Urinary bladder (tissue), 4 donors: ENCODE measurements around the gene SMG6. TPM values are rescaled to one million over a fixed set of nuclear protein-coding genes. Genes with fewer than 3 reads are reported as not detected.
"Not testable (repeated sequence)": the region's sequence is repeated elsewhere in the genome, so short reads cannot be mapped to it uniquely, and the experiment has no call there.

Experiments
- DNase-seq: peaks from one replicate; pipeline ENCODE4 v3.0.0-alpha.2; 2015; ENCODE audit errors: extremely low spot score
- H3K27ac ChIP-seq: one replicate; pipeline ENCODE4 v1.5.1; 2013; ENCODE audit warnings: low read depth, mild to moderate bottlenecking, moderate library complexity
- H3K36me3 ChIP-seq: one replicate; pipeline ENCODE4 v1.6.1; 2013; ENCODE audit warnings: mild to moderate bottlenecking, moderate library complexity; ENCODE audit not compliant: insufficient read depth
- H3K4me1 ChIP-seq: one replicate; pipeline ENCODE4 v1.6.1; 2013; ENCODE audit warnings: mild to moderate bottlenecking, moderate library complexity; ENCODE audit not compliant: insufficient read depth
- H3K4me3 ChIP-seq: one replicate; pipeline ENCODE4 v1.5.1; 2013; ENCODE audit warnings: low read depth, low read length
- WGBS: extraction: QIAGEN DNeasy Blood & Tissue Kit; methylation state at CpG from one replicate; pipeline ENCODE4 v1.1.7; 2013; 5-methylcytosine and 5-hydroxymethylcytosine counted together
- polyA plus RNA-seq: library from polyadenylated mRNA; stranded (reverse); fragments of 200-250 nt; gene quantifications from one replicate; pipeline ENCODE4 v1.2.3, GENCODE V29; 2013
- total RNA-seq: library from RNA; depleted of rRNA; stranded (reverse); fragments of >200 nt; gene quantifications from one replicate; pipeline ENCODE4 v1.2.3, GENCODE V29; 2014
- donor health status: healthy with polysubstance abuse.
- donor health status: healthy.

SMG6 gene
- total and polyA plus RNA-seq, 2 donors: 29.3 to 37.5 TPM

GRCh38 chr17:2204393-2204792, 99.2 kb downstream of the SMG6 start:
- Histone ChIP-seq H3K27ac (no peak overlapping the region), H3K4me1 (no peaks in the 10 kb centered on the region), H3K4me3 (no peak overlapping the region), H3K36me3 (no peaks in the 10 kb centered on the region)
- WGBS: 92% methylated on average over 7 of the region's 7 CpGs
- no peak for DNase-seq

DNA sequence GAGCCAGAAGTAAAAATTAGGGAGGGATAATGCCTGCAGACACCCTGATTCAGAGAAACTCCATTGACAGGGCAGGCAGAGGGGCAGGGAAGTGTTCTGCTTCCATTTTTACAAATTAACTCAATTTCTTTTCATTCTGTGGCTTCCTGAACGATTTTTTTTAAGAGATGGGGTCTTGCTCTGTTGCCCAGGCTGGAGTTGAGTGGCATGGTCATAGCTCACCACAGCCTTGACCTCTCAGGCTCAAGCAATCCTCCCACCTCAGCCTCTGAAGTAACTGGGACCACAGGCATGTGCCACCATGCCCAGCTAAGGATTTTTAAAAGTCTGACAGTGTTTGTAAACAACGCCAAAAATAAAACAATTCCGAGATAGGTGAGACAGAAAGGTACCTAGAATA, 99.8 kb downstream of the SMG6 start:
- no peak overlapping the region for H3K27ac ChIP-seq
- 87% methylated on average over 3 of the region's 3 CpGs for WGBS

DNA sequence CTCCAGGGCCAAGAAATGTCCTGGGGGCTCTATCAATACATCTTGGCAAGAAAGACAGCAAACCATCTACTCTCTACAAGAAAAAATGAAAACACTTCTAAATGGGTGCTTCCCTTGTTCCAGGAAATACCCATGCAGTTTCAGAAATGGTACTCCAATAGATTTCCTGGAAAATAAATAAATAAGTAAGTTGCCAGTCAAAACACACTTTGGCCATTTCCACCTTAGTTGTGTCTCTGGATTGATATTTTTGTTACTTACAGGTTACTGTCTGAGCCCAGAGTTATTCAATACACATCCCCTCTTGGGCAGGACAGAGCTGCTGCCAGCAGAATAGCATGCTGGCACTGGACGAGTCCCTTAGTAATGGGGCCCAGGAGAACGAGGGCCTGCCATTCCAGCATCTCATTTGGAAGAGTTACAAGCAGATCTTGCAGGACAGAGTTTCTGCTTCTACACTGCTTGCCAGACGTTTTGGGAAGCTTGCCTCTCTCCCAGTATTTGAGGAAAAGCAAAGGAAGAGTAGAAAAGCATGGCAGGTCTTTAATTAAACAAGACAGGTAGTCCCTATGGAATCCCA, 100.5 kb downstream of the SMG6 start:
- WGBS: 48% methylated on average over 3 of the region's 3 CpGs
- DNase-seq: no peak
- no peak overlapping the region for H3K27ac ChIP-seq

More for the DNA sequence above, 99.8 kb downstream of the SMG6 start:
- Histone ChIP-seq H3K36me3 (no peaks in the 10 kb centered on the region), H3K4me3 (no peak overlapping the region), H3K4me1 (no peaks in the 10 kb centered on the region)
- no peak for DNase-seq

DNA sequence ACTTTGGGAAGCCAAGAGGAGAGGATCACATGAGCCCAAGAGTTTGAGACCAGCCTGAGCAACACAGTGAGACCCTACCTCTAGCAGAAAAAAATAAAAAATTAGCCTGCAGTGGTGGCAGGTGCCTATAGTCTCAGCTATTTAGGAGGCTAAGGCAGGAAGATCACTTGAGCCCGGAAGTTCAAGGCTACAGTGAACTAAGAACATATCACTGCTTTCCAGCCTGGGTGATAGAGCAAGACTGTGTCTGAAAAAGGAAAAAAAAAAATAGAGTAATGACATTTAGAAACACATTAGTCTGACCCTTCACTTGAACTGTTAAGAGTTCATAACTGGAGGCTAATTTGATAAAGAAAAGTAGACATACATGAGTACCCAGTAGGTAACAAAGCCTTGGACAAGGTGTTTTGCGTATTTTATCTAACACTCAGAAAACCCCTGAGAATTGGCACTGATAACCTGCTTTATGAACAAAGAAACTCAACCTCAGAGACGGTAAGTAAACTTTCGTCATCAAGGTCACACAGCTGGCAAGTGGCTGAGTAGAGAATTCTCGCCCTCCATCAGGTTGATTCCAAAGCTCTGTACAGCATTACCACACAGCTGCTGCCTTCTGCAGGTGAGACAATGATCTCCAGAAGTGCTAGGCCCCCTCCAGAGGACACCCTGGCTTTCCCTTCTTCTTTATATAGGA, 101.1 kb downstream of the SMG6 start:
- Histone ChIP-seq H3K4me3 (no peak overlapping the region), H3K36me3 (no peaks in the 10 kb centered on the region), H3K4me1 (no peaks in the 10 kb centered on the region), H3K27ac (no peak overlapping the region)
- WGBS: 90% methylated on average over 5 of the region's 5 CpGs
- DNase-seq: no peak

More for the DNA sequence above, 100.5 kb downstream of the SMG6 start:
- Histone ChIP-seq H3K4me1 (no peaks in the 10 kb centered on the region), H3K36me3 (no peaks in the 10 kb centered on the region), H3K4me3 (no peak overlapping the region)

- not testable (repeated sequence) for H3K27ac ChIP-seq
Observed at GRCh38 chr17:2199386-2199785, 104.2 kb downstream of the SMG6 start.

DNA sequence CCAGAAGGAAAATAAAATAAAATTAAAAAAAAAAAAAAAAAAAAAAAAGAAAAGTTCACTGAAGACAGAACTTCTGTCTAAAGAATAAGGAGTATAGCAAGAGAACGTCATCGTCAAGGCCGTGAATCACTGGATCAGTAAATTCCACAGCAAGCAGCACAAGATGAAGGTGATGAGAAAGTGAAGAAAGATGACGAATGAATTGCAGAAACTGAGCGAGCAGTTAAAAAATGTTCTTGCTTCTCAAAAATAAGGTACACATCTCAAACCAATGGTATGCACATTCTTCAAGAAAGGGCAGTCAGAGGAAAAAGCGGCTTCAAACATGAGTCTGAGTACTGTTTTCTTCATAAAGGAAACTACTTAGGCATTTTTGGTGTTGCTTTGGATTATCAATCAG, 104.7 kb downstream of the SMG6 start:
- no peaks in the 10 kb centered on the region for H3K4me1 ChIP-seq
- H3K36me3 ChIP-seq: no peaks in the 10 kb centered on the region
- no peak for DNase-seq
- 76% methylated on average over 6 of the region's 6 CpGs for WGBS
- H3K4me3 ChIP-seq: no peak overlapping the region
- no peak overlapping the region for H3K27ac ChIP-seq

More at GRCh38 chr17:2199386-2199785, 104.2 kb downstream of the SMG6 start:
- H3K36me3 ChIP-seq, H3K4me3 ChIP-seq, DNase-seq, H3K4me1 ChIP-seq: not testable (repeated sequence)
- 98% methylated on average over 8 of the region's 8 CpGs for WGBS

GRCh38 chr17:2197271-2197670, 106.3 kb downstream of the SMG6 start:
- H3K4me3 ChIP-seq: no peak overlapping the region
- WGBS: 74% methylated on average over 6 of the region's 6 CpGs
- no peaks in the 10 kb centered on the region for H3K36me3 ChIP-seq
- no peak overlapping the region for H3K27ac ChIP-seq
- peaks cover 2% of the 10 kb centered on the region for H3K4me1 ChIP-seq
- DNase-seq: no peak

- Histone ChIP-seq H3K4me3 (no peak overlapping the region), H3K4me1 (peaks cover 4% of the 10 kb centered on the region), H3K27ac (no peak overlapping the region), H3K36me3 (no peaks in the 10 kb centered on the region)
- DNase-seq: no peak
- whole genome bisulfite sequencing: 81% methylated on average over 6 of the region's 6 CpGs
Observed at GRCh38 chr17:2195729-2196128, 107.9 kb downstream of the SMG6 start.

- DNase-seq: no peak
- H3K27ac ChIP-seq: no peak overlapping the region
- H3K4me3 ChIP-seq: no peak overlapping the region
- no peaks in the 10 kb centered on the region for H3K36me3 ChIP-seq
- 77% methylated on average over 5 of the region's 5 CpGs for WGBS
- peaks cover 4% of the 10 kb centered on the region for H3K4me1 ChIP-seq
Observed at GRCh38 chr17:2194889-2195335, 108.7 kb downstream of the SMG6 start.

DNA sequence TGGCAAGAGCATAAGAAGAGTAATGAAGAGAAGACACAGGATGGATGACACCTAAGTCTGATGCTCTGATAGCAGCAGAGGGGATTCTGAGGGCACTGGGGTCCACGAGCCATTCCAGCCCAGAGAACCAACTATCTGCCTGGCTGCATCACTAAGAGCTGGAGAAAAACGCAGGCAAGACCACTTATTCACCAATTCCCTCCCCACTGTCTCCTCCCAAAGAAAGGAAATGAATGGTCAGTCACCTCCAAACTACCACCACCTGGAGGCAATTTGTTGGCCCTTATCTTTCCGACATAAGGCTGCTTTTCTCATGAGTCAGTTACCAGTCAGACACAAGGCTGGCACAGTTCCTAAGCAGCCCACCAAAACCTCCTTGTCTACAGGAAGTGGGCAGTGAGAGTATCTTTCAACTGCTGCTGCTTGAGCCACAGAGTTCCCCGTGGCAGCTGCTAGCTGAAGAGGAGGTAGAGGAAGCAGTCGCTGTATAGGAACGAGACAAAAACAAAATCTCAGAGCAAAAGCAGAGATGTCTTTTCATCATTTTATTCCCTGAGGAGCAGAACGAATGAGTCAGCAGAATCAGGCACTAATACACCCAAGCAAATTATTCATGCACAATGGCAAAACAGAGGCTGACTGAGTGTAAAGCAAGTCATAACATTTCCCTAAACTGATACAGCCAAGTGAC, 111.1 kb downstream of the SMG6 start:
- no peak for DNase-seq
- WGBS: 42% methylated on average over 7 of the region's 7 CpGs
- Histone ChIP-seq H3K36me3 (no peaks in the 10 kb centered on the region), H3K27ac (no peak overlapping the region), H3K4me3 (no peak overlapping the region), H3K4me1 (peaks cover 4% of the 10 kb centered on the region)

DNA sequence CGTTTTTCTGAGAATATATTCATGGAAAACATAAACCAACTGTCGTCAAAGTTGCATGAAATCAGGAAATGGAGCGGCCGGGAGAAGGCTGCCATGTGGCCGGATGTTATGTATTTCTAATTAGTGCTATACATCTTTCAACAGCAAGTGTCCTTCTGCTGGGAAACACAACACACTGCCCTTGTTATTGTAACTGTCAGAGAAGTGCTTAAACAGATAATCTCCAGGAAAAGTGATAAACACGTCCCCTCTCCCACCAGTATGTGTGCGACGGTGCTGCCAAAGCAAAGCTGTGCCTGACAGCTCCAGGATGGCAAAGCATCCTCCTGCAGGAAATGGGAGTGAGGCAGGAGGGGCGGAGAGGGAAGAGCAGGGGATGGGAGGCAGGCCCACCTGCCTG, 111.8 kb downstream of the SMG6 start:
- DNase-seq: no peak
- H3K27ac ChIP-seq: no peak overlapping the region
- H3K36me3 ChIP-seq: no peaks in the 10 kb centered on the region
- 59% methylated on average over 9 of the region's 9 CpGs for WGBS
- H3K4me1 ChIP-seq: peaks cover 4% of the 10 kb centered on the region
- H3K4me3 ChIP-seq: no peak overlapping the region

DNA sequence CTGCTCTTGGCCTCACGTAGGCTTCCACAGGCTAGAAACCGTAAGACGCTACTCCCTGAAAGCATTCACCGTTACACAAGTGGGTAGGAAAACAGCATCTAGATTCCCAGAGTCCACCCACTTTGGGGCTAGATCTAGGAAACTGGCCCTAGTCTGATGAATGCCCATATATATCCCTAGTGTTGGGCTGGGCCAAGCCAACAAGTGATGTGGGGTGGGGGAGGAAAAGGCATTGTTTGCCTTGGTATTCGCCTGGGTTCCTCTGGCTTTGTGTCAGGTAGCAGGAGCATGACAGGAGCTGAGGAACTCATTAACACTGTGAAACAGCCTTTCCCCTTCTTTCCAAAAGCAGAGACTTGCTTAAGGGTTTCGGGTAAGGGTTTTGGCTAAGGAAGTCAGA, 112.4 kb downstream of the SMG6 start:
- WGBS: 84% methylated on average over 6 of the region's 6 CpGs
- no peaks in the 10 kb centered on the region for H3K36me3 ChIP-seq
- peaks cover 4% of the 10 kb centered on the region for H3K4me1 ChIP-seq
- no peak overlapping the region for H3K27ac ChIP-seq
- no peak for DNase-seq
- H3K4me3 ChIP-seq: no peak overlapping the region

DNA sequence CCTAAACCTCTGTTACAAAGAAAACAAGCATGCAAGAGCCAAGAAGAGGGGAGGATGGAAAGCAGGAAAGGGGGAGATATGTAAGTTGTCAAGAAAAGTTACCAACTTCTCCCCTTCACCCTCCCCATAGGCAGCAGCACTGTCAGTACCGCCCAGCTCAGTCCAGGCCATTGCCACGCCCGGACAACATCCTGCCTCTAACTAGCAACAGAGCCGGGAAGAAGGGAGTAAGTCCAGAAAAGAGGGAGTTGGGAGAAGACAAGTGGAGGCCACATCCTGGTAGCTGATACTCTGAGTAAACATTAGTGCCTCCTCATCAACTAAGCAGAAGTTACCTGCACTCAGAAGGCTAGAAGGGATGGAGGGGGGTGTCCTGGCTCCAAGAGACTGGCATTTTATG, 113.6 kb downstream of the SMG6 start:
- Histone ChIP-seq H3K36me3 (peaks cover 2% of the 10 kb centered on the region), H3K4me1 (peaks cover 4% of the 10 kb centered on the region), H3K4me3 (no peak overlapping the region), H3K27ac (no peak overlapping the region)
- 56% methylated on average over 4 of the region's 4 CpGs for WGBS
- no peak for DNase-seq
